GM18511 (cell line): Measurements from ENCODE around the gene GMEB2.
"Not testable (repeated sequence)": the region's sequence is repeated elsewhere in the genome, so short reads cannot be mapped to it uniquely, and the experiment has no call there.

ENCODE experiments used
- ATAC-seq: cut with Tn5 transposase; IDR thresholded peaks from one replicate; pipeline ENCODE4 v1.9.1; 2021; ENCODE audit warnings: mild to moderate bottlenecking, moderate library complexity; ENCODE audit not compliant: unreplicated experiment

GMEB2 gene

DNA sequence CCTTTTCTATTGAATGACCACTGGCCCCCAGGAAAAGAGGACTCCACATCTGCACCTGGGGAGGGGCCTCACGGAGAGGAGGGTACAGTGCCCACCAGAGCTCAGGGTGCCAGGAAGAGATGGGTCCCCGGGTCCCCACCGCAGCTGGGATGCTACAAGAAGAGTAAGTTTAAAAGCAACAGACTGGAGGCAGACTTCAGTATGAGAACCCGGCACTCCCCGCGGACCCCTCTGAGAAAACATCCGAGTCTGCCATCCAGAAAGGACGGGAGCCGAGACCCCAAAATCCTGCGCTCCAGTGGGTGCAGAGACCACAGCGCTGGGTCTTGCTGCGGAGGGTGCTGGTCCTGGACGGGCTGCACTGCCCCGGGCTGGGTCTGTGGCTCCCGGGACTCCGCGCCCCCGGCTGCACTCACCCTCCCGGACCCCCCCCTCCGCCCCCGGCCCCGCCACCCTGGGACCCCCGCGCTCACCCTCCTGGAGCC is 53.2 kb downstream of the GMEB2 start:
- no peak for ATAC-seq

DNA sequence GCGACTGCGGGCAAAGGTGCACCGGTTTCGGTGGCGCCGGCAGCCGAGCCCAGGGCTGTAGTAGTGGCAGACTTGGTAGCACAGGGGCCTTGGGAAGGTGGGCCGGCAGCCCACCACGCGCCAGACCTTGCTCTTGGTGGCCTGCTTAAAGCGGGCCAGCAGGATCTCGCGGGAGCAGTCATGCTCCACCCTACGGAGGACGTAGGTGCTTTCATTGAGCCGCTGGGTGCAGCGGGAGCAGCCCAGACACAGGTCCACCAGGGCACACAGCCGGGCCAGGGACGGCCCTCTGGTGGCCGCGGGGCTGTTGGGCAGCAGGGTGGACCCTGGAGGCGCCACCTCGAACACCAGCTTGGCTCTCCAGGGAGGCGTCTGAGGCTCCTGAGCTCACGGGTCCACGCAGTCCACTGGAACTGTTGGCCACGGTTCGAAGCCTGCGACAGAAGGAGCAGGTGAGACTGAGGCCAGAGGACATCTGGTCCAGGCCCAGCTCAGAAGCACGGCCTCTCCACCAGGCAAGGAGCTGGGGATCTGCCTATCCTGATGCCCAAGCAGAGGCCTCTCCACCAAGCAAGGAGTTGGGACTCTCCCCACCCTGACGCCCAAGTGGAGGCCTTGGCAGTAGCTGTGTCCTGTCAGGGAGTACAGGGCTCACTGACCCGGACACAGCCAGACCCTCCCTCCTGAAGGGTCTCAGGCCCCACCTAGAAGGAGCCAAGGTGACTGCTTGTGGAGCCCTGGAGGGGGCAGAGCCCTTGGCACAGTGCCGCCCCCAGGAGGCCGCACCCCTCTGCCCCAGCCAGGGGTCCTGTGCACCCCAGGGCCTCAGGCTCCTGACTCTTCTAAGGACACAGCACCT is 53.9 kb downstream of the GMEB2 start:
- no peak for ATAC-seq

DNA sequence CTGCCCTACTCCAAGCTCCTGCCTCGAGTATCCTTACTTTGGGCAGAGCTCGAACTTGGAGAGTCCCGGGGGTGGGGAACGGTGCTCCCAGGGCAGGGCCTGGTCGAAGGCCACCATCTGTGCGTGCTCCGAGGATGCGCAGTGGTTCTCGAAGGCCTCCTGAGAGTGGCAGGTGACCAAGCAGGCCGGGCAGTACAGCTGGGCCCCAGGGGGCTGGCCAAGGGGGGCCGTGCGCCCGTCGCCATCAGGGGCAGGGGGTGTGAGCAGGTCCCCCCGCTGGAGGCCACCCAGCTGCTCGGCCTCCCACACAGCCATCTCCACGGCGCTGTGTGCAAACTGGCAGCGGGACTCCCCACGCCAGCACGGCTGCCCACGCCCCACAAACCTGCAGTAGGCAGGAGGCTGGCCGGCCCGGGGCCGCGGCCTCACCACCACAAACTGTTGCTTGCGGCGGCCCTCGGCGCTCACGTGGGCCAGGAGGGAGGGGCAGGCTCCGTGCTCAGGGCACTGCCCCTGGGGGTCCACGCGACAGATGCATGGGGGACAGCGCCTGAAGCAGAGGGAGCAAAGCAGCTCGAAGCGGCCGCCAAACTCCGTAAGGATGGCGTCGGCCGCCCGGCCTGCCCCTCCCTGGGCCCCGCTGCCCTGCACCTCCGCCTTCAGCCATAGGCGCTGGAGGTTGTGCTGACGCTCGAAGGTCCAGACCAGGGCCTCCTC is 54.7 kb downstream of the GMEB2 start:
- ATAC-seq, result no peak

DNA sequence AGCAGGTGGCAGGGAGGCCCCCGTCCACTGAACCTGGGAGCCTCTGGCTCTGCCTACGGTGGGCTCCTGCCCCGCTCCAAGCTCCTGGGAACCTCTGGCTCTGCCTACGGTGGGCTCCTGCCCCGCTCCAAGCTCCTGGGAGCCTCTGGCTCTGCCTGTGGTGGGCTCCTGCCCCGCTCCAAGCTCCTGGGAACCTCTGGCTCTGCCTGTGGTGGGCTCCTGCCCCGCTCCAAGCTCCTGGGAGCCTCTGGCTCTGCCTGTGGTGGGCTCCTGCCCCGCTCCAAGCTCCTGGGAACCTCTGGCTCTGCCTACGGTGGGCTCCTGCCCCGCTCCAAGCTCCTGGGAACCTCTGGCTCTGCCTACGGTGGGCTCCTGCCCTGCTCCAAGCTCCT is 55.8 kb downstream of the GMEB2 start:
- not testable (repeated sequence) for ATAC-seq

DNA sequence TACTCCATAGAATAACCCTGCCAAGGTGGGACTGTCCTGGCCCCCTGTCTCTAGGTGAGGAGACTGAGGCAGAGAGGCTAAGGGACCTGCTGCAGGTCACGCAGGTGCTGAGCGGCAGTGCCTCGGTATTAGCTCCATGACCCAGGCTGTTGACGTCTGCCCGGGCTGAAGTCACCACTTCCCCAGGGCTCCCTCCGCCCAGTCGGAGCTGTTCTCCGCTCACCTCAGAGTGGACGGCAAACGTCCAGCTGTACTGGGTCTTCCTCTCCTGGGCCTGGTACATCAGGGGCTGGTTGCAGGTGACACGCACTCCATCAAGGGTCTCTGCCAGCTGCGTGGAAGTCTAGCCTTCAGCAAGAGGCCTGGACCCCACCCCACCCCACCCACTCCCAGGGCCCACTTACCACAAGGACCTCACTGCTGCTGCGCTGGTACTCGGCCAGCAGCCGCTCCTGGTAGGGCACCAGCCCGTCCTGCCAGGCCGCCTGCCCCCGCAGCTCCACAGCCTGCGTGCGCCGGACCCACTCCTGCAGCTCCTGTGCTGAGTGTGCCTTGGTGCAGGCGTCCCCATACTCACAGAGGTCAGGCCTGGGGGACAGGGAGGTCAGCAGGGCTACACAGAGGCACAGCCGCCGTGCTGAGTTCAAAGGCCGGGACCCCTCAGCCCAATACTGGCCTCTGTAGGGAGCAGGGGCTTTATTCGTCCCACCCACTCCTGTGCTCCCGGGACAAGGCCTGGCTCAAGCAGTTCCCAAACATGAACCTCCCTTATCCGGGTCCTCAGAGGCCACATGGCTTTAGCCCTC is 56.4 kb downstream of the GMEB2 start:
- no peak for ATAC-seq

DNA sequence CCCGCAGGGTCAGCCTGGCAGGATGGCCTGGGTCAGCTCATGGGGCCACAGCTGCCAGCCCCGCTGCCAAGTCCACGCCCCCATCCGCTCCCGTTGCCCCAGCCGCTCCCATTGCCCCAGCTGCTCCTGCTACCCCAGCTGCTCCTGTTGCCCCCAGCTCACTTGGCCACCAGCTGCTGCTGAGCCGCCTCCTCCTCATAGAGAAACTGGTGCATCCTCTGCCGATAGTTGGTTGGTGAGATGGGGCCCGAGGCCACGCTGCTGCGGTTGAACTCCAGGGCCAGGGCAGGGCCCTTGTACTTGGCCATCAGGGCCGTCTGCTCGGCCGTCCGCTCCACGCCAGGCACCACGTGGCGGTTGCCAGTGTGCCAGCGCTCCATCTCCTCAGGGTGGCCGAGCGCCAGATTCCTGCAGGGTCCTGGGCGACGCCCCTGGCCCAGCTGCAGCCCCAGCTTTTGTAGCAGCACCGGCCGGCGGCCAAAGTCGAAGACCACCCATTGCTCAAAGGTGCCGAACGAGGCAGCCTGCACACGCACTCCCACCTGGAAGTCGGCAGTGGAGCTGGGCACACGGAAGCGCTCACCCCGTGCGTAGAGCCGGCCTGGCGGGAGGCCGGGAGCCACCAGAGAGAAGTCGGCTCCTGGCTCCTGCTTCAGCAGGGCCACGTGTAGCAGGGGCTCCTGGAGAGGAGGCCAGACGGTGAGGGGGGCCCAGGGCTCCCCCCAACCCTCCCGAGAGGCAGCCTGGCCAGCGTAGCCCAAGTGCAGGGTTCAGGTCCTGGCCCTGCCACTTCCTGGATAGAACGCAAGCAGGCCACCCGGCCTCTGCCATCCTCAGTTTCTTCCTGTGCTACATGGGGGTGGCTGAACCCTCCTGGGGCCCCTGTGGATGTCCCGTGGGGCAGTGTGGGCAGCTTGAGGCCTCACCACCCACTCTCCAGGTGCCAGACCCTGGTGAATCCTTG is 57.6 kb downstream of the GMEB2 start:
- ATAC-seq, result no peak

DNA sequence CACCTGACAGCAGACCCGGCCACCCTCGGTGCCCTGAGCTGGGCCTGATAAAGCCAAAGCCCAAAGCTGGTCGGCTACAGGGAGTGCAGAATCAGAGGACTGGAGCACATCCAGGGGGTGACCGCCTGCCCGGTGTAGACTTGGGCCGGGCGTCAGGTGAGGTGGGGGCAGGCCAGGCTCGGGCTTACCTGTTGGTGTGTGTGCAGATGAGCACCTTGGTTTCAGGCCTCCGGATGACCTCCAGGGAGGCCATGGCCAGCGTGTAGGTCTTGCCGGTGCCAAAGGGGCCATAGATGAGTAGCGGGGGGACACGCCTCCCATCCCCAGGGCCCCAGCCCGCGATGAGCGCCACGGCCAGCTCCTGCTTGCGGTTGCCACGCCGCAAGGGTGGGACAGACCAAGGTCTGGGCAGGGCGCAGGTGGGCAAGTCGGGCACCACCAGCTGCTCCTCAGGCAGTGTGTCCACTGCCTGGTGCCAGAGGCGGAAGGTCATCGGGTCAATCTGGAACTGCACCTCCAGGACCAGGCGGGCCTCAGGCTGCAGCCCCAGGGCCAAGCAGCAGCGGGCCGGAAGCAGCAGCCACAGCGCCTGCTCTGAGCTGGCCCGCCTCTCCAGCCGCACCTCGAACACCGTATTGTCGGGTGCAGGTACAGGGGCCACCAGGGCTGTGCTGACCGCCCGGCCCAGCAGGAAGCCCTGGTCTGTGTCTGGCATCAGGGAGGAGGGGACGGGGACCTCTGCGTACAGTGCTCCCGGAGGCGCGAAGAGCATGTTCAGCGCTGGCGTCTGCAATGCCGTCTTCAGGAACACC is 58.5 kb downstream of the GMEB2 start:
- ATAC-seq, result peak; percentile 36

DNA sequence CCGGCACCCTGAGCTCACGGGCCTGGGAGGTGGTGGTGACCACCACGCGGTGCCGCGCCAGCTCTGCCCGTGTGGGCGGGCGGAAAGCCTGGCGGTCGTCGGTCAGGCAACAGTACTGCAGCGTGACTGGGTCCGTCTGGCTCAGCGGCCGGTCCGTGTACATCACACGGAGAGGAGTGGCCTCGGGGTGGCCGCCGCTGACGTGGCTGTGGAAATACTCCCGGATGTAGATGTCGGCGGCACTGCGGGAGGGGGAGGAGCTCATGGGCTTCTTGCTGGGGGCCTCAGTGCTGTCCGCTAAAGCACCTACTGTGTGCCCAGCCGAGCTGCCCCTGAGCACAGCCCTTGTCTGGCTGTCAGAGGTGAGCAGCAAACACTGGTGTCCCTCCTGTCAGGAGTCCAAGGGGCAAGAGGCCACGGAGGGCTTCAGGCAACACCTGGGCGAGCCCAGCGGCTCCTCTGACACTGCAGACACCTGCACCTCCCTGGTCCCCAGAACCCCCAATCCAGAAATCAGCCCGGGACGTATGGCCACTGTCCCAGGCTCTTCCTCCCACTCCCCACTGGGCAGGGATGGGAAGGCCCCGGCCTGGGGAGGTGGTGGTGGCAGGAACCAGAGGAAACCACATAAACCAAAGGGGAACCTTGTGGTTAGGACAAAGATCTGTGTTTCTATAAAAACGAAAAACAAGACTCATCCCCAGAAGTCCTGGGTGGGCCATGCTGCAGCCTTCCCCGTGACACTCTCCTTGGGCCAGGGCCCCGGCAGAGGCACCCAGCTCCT is 59.3 kb downstream of the GMEB2 start:
- peak; percentile 81 for ATAC-seq

DNA sequence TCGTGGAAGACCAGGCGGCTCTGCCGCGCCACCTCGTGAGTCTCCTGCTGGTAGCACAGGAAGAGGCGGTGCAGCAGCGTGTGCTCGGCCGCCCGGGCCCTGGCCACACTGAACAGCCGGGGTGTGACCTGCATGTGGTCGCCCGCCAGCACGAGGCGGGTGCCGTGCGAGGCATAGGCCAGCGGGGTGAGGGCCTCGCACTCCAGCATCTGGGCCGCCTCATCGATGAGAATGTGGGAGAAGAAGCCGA is 59.8 kb downstream of the GMEB2 start:
- ATAC-seq, result no peak

DNA sequence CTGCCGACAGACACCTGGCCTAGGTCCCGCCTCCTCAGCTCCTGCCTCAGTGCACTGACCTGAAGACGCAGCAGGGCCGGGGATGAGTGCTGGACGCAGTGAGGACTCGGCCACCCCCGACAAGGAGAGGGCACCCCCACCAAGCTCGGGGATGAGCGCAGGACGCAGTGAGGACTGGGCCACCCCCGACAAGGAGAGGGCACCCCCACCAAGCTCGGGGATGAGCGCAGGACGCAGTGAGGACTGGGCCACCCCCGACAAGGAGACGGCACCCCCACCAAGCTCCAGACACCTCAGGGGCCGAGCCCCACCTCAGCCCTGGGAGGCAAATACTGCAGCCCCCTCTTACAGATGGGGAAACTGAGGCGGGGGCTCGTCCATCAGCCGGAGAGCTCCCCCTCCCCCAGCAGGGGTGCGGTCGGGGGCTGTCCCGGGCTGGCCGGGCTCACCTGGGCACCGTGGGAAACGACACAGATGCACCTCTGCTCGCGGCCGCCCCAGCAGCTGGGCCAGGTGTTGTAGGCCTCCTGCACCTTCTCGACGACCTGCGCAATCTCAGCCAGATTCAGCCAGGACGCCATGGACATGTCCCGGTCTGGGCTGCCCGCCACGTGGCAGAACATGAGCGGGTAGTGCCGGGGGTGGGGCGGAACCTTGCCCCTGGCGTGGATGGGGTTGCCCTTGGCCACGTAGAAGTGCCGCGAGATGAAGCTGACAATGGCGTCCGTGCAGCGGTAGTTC is 60.3 kb downstream of the GMEB2 start:
- no peak for ATAC-seq

DNA sequence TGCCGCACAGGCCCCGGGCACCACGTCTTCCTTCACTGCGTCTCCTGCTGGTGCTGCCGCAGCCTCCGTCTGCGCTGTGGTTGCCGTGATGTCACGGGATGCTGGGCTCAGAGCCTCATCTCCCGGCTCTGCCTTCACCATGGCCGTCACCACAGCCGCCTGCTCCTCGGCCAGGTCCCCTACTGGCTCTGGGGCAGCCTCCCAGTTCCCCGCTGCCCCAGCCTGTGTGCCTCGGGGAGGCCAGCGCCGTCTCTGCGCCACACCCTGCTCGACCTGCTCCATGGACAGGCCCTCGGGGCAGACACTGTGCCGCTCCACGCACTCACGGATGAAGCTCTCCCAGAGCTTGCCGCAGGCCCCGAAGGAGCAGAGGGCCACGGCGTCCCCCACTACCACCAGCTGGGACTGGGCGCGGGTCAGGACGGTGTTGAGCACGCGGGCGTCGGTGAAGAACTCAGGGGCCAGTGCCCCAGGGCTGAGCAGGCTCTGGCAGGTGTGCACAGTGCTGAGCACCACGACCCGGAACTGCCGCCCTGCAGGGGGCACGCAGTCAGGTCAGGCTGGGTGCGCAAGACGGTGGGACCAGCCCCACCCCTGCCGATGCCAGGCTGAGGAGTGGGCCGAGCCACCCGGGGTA is 61.1 kb downstream of the GMEB2 start:
- ATAC-seq, result no peak

DNA sequence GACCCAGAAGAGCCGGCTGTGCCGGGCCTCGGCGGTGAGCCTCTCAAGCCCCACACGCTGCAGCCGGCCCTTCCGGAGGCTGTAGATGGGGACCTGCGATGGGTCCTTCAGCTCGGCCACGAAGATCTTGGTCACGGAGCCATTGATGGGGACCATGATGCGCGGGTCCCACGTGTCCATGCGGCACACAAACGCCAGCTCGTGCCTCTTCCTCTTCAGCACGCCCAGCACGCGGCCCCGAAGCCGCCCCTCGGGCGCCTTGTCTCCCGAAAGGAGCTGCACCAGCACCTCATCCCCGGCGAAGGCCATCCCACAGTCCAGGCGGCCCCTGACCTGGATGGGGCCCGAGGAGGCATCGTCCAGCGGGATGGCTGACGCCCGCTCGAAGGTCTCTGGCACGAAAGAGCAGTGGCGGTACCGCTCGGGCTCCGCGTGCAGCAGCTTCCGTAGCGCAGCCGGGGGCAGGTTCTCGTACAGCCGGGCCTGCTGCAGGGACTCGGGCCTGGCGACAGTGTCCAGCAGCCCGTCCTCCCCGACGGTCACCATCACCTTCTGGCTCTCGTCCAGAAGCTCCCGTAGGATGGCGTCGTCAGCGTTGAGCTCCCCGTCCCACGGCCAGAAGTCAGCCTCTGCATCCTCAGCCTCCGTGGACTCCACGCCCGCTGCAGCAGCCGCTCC is 61.7 kb downstream of the GMEB2 start:
- no peak for ATAC-seq

DNA sequence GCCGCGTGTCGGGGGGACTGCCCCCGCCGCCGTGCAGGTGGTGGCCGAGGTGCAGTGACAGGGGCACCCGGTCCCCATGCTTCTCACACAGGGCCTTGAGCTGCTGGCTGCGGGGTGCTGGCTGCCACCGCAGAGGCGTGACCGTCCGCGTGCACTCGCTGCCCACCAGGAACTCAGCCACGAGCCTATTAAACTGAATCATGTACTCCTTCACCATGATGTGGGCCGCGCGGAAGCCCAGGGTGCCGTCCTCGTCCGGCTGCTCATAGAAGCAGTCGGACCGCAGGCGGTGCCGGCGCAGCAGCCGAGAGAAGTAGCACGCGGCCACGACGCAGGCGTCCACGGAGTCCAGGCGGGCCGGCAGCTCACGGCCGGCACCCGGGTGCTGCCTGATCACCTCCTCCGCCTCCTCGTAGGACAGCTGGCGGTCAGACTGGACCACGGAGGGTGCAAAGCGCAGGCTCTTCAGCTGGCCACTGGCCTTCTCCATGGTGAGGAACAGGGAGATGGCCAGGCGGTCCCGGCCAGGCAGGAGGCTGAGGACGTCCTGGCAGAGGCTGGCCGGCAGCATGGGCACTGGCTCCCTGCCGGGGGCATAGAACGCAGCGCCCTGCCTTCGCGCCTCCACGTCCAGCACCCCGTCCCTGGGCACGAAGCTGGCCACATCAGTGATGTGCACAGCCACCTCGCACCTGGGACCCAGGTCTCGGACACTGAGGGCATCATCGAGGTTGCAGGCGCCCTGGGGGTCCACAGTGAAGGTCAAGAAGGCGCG is 62.7 kb downstream of the GMEB2 start:
- ATAC-seq, result no peak

DNA sequence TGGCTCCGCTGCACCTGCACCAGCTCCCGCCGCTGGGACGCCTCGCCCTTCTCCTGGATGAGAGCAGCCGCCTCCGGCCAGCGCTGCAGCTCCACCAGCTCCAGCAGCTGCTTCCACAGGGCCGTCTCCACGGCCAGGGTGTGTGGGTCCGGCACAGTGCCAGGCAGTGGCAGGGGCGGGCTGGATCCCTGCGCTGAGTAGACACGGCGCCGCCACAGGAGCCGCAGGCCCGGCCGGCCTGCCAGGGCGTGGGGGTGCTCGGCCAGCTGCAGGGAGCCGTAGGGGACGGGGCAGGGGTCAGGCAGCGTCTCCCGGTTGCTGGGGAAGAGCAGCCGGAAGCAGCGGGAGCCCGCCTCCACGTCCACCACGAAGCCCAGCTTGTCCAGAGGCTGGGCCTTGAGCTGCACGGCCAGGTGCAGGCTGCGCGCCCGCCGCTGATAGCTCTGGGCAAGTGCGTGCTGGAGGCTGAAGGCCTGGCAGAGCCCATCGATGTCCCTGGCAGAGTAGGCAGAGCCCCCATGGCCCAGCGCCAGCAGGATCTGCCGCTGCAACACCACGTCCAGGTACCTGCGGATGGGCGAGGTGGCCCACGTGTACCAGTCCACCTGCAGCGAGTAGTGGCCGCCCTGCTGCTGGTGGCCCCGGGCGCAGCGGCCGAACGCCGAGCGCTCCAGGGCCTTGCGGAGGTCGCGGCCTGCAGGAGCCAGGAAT is 63.5 kb downstream of the GMEB2 start:
- ATAC-seq, result no peak

DNA sequence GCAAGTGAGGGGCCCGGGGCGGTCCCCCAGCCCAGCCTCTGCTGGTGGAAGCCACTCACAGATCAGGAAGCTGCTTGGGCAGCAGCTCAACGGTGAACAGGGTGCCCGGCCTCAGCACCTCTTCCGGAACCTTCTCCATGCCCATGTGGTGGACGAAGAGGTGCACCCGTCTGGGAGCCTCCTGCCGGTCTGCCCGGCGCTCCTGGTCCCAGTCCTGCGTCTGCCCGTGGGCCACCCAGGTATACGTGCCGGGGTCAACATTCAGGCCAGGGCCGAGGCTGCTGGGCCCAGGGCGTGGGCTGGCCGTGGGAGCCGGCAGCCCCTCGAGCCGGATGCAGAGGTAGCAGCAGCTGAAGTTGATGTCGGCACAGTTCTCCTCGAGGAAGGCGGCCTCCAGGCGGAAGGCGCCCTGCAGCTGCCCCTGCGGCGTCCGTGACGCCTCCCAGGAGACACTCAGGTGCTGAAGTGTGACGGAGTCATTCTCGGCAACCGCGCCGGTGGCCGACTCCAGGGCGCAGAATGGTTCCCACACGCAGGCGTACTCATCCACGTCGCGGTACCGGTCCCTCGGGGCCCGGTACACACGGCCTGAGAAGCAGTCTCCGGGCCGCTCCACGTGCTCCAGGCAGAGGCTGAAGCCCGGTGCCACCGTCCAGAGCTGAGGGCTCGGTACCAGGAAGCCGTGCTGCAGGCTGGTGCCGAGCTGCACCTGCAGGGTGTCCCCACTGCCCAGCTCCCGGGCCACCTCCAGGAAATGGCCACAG is 64.3 kb downstream of the GMEB2 start:
- no peak for ATAC-seq
